GM12892 (cell line): ENCODE data around the gene ADORA2A. TPM values are rescaled to one million over a fixed set of nuclear protein-coding genes. Genes with fewer than 3 reads are reported as not detected.

Experiments used
- DNase-seq: peaks from one replicate; pipeline ENCODE4 v3.0.0; 2011; ENCODE audit not compliant: insufficient read length
- FAIRE-seq: peaks from 2 replicates; lab custom pipeline; 2011; peaks lifted over from hg19 to GRCh38; lab: Jason Lieb, UNC
- POLR2A ChIP-seq: IDR thresholded peaks from 2 replicates; pipeline ENCODE4 v1.6.1; 2011; ENCODE audit warnings: low read depth, low read length, control low read depth
- POLR2AphosphoS5 ChIP-seq: IDR thresholded peaks from 2 replicates; pipeline ENCODE4 v1.6.1; 2011; ENCODE audit warnings: low read depth, low read length, control low read depth
- TAF1 ChIP-seq: IDR thresholded peaks from 2 replicates; pipeline ENCODE4 v1.6.1; 2011; ENCODE audit warnings: low read depth, mild to moderate bottlenecking, control low read depth, low read length, borderline replicate concordance
- polyA plus RNA-seq: library from polyadenylated mRNA; unstranded; fragments of >200 nt; gene quantifications from one replicate; pipeline ENCODE4 v1.2.1, GENCODE V29; 2012; ENCODE audit warnings: missing spikeins, inconsistent platforms; ENCODE audit not compliant: missing spikeins

Gene ADORA2A
- 14.3 TPM for polyA plus RNA-seq

DNA sequence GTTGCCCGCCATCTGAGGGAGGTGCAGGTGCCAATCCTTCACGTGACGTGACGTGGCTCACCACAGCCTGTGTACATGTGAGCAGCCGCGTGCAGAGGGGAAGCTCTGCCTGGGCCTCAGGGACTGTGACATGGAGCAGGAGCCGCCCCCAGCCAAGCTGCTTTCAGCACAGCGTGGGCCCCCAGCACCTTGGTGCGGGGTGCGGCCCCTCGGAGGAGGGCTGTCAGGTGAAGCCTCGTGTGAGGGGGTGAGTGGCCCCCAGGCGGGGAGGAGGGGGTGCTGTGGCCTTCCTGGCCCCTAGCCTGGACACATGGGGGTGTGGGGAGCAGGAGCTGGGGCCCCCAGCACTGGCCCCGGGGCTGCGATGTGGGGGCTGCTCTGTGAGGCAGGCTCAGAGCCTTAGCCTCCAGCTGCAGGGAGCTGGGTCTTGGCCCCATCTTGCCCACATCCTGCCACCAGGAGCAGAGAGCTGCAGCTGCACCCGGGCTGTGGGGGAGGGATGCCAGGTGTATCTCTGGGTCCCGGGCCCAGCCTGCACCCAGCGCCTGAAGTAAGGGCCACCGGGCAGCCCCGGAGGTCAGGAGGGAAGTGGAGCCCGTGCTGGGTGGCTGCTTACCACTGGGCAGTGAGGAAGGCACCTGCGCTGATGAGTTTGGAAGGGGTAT is at the start of gene ADORA2A:
Gene ADORA2A (plus strand): TSS at position 100 of the 665 bp plus-strand sequence. CDS start 5,806 bp downstream, outside the sequence.
- TF ChIP-seq POLR2AphosphoS5 (peak; percentile 72; the same call in 1 of the 2 replicates), POLR2A (peak; percentile 53; the same call in 1 of the 2 replicates), TAF1 (peak; percentile 36; the same call in 1 of the 2 replicates)
- peak; percentile 97 for FAIRE-seq
- peak; percentile 80 for DNase-seq

DNA sequence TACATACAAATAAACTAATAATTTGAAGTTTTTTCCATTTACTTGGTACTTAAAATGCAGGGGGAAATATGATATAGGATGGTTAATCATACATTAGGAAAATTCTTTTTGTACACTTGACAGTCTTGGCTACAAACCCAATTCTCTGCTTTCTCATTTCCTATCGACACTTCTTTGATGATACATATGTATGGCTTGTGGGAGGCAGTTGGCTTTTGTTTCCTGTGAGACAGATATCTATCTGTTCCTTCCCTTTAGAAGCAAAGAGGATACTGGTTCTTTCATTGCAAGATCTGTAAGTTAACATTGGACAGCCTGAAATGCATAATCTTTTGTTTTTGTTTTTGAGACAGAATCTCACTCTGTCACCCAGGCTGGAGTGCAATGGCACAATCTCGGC is 47.9 kb upstream of the ADORA2A start:
- TF ChIP-seq POLR2A (no peak), TAF1 (no peak), POLR2AphosphoS5 (no peak)
- FAIRE-seq (no peak), DNase-seq (no peak)

DNA sequence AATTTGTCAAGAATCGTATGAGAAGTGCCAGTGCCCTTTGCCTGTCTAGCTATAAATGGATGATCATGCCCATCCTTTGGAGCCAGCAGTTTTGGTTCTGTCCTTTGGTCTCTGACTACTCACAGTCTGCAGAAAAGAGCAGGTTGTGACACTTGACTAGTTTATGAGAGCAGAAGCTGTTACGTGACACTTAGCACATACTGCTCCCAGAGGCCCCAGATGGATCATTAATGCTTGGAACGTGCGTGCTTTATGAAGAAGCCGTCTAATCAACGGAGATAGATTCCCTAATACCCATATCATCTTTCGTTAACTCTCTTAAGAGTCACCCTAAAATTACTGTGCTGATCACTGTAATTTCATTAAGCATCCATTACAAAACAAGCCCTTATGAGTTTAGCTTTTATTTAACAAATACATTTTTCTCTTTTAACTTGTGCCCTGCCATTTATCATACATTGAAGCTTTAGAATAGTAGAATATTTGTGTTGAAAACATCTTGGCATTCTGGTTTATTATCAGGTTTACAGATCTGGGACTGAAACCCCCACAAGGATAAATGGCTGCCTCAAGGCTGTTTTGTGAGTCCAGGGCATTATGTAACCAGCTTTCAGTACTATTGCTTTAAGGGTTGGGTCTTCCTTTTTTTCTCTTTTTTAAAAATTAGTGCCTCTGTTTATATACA is 47.0 kb upstream of the ADORA2A start:
- DNase-seq (no peak), FAIRE-seq (no peak)
- TF ChIP-seq POLR2AphosphoS5 (no peak), TAF1 (no peak)

DNA sequence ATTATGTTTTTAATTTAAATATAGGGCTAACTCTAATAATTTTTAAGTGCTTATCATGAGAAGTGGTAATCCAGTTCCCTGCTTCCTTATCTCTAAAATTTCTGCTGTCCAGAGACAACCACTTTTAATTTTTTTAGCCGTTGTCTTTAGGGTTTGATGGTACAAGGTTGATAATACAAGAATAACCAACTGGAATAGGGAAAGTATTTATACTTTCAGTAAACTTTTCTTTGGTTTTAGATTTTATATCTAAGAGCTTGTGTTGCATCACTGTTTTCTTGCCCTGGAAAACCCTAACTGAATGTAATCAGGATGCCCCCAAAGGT is 46.5 kb upstream of the ADORA2A start:
- TF ChIP-seq POLR2AphosphoS5 (no peak), TAF1 (no peak), POLR2A (no peak)
- FAIRE-seq: no peak
- no peak for DNase-seq

DNA sequence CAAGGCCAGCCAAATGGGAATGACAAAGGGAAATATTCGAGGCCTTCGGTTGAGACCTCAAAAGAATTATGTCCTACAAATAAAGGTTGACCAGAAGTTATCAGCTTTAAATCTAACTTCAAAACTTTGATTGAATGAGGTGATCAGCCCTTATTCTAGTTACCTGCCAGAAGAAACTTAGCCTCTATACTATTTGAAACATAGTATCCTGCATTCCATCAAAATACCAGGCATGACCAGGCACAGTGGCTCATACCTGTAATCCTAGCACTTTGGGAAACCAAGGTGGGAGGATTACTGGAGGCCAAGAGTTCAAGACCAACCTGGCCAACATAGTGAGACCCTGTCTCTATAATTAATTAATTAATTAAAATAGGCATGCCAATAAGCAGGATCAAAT is 44.3 kb upstream of the ADORA2A start:
- no peak for FAIRE-seq
- no peak for TF ChIP-seq POLR2A
- TF ChIP-seq POLR2AphosphoS5: no peak
- TF ChIP-seq TAF1: no peak
- no peak for DNase-seq

DNA sequence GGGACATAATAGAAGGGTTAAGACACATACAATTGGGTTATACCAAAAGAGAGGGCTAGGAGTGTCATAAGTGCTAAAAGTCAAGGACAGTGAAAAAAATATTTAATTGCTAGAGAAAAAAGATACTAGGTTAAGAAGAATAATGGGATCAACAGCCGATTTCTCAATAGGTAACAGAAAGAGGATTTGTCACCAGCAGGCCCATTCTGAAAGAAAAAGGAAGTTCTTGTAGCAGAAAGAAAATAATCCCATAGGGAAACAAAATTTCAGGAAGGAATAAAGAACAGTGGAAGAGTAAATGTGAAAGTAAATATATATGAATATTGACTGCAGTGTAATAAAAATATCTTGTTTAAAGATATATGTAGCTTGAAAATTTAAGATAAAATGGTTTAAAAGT is 43.3 kb upstream of the ADORA2A start:
- FAIRE-seq (no peak), DNase-seq (no peak)
- TF ChIP-seq TAF1 (no peak), POLR2AphosphoS5 (no peak), POLR2A (no peak)

DNA sequence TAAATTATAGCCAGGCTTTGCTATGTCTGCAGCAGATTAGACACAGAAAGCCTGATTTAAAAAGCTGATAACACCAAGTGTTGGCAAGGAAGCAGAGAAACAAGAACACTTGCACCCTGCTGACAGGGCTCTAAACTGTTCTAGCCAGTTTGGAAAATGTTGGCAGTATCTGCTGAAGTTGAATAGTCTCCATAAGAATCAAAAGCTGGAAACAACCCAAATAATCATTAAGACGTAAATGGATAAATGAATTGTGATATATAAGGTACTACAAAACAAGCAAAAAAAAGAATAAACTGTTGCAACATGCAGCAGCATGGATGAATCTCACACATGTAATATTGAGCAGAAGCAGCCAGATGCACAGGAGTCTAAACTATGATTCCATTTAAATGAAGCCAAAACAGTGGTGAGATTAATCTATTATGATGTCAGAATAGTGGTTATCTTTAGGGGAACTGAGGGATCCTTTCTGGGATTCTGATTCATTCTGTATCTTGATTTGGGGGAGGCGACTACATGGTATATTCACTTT is 40.4 kb upstream of the ADORA2A start:
- FAIRE-seq: no peak
- TF ChIP-seq POLR2A: no peak
- TF ChIP-seq POLR2AphosphoS5: no peak
- no peak for TF ChIP-seq TAF1
- no peak for DNase-seq

DNA sequence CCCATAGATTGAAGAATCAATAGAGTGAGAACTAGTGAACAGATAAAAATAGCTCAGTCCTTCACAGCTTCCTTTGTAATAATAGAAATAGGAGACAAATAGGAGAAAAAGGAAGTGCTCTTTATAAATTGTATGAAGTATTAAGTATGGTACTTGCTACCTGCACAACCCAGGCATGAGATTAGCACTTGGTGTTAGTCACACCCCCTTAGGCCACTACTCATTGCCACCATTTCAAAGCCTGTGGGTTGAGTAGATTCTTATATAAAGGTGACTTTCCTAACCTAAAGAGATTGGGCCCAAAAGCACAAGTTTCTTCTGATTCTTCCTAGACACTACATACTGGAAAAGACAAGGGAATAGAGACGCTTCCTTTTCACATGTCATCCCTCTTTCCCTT is 37.7 kb upstream of the ADORA2A start:
- FAIRE-seq: no peak
- TF ChIP-seq POLR2AphosphoS5 (no peak), TAF1 (no peak), POLR2A (no peak)
- DNase-seq: no peak

DNA sequence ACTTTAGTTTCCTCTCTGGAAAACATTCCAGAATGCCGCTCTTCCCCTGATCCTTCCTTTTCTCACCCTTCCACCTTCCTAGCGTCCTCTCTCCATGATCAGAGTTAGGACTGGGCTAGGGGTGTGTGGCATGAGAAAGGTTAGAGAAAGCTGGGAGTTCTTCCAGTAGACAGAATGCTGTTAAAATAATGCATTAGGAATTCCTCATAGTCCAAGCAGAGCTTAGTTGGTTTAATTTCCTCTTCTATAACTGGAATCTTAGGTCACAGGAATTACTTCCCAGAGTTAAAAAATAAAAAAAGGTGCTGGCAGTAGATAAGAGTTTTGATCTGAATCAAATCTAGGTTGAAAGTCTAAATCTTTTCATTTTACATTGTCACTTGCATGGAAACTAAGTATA is 37.2 kb upstream of the ADORA2A start:
- no peak for TF ChIP-seq TAF1
- TF ChIP-seq POLR2AphosphoS5: no peak
- TF ChIP-seq POLR2A: no peak
- no peak for FAIRE-seq
- no peak for DNase-seq

DNA sequence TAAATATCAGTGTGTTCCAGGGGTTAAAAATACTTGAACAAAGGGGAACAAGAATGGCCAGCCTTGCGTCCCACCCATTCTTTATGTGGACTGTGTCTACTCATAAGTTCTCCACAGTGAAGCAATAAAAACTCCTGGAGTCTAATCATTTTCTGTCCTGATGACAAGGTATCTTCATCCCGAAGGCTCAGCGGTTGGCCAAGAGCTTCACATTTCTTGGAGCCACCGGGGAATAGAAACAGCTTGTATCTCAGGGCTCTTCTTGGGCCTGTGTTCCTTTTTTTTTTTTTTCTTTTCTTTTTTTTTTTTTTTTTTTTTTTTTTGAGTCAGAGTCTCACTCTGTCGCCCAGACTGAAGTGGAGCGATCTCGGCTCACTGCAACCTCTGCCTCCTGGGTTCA is 36.8 kb upstream of the ADORA2A start:
- FAIRE-seq: no peak
- TF ChIP-seq POLR2AphosphoS5 (no peak), TAF1 (no peak), POLR2A (no peak)
- no peak for DNase-seq

DNA sequence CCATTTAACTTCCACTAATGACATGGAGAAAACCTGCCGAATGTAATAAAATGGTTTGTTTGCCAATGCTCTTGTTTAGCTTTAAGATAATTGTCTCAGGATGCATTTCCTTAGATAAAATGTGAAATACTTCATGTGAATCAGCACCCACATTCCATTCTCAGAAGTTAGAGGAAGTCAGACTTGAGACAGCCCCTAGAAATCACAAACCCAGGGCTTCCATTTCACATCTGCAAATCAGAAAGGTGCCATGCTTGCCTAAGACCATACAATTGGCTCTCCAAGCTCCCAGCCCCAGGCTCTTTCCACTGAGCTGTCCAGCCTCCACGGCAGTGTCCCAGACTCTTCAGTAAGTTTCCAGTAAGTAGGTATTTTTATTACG is 35.6 kb upstream of the ADORA2A start:
- no peak for FAIRE-seq

DNA sequence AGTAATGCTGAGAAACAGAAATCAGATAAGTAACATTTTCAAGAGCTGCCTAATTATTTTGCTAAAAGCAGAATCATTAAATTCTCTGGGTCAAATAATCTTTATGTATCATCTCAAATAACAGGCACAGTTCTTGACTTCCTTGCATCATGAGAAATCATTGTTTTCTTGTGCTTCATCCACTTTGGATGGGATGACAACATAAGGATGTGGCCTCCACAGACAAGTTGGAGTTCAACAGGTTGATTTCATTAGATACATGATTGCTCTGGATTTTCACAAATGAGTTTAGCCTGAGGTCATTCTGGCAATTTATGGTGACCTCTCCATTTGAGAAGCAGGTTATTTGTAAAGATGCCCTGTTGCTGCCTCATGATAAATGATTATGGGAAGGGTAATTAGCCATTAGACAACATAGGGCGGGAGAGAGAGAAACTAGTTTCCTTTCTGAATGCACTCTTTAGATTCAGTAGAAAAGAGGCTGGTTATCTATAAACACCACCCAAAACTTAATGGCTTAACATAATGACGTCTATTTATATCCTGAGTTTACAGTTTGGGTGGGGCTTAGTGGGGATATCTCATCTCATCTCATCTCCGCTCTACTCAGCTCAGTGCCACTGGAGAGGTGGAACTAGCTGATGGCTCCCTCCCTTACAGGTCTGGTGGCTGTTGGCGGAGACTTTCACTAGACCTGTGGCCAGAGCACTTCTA is 35.0 kb upstream of the ADORA2A start:
- no peak for FAIRE-seq
- TF ChIP-seq TAF1: no peak
- TF ChIP-seq POLR2AphosphoS5: no peak
- TF ChIP-seq POLR2A: no peak
- DNase-seq: no peak

More for the DNA sequence above, 35.6 kb upstream of the ADORA2A start:
- TF ChIP-seq POLR2AphosphoS5 (no peak), POLR2A (no peak), TAF1 (no peak)
- DNase-seq: no peak
